GM21515 (cell line): Measurements from ENCODE around the gene RABL6.
"Not testable (repeated sequence)": the region's sequence is repeated elsewhere in the genome, so short reads cannot be mapped to it uniquely, and the experiment has no call there.

Experiments used
- ATAC-seq: cut with Tn5 transposase; IDR thresholded peaks from one replicate; pipeline ENCODE4 v1.9.1; 2021; ENCODE audit not compliant: unreplicated experiment

The RABL6 gene

GRCh38 chr9:136775191-136775590, 32.6 kb upstream of the RABL6 start:
- ATAC-seq = no peak

GRCh38 chr9:136776947-136777346, 30.8 kb upstream of the RABL6 start:
- ATAC-seq = no peak

GRCh38 chr9:136777359-136777758, 30.4 kb upstream of the RABL6 start:
- no peak for ATAC-seq

GRCh38 chr9:136779808-136780207, 27.9 kb upstream of the RABL6 start:
- no peak for ATAC-seq

- no peak for ATAC-seq
Observed at GRCh38 chr9:136782452-136782851, 25.3 kb upstream of the RABL6 start.

- no peak for ATAC-seq
Observed at GRCh38 chr9:136784249-136784996, 23.3 kb upstream of the RABL6 start.

GRCh38 chr9:136784997-136785361, 22.8 kb upstream of the RABL6 start:
- ATAC-seq = no peak

- ATAC-seq = not testable (repeated sequence)
Observed at GRCh38 chr9:136785565-136786355, 22.0 kb upstream of the RABL6 start.

GRCh38 chr9:136786451-136786850, 21.3 kb upstream of the RABL6 start:
- no peak for ATAC-seq

- ATAC-seq = not testable (repeated sequence)
Observed at GRCh38 chr9:136786983-136787382, 20.8 kb upstream of the RABL6 start.

- ATAC-seq = no peak
Observed at GRCh38 chr9:136787690-136788400, 19.9 kb upstream of the RABL6 start.

GRCh38 chr9:136788644-136789522, 18.9 kb upstream of the RABL6 start:
- ATAC-seq = not testable (repeated sequence)

GRCh38 chr9:136789523-136789937, 18.2 kb upstream of the RABL6 start:
- no peak for ATAC-seq

- peak; percentile 77 for ATAC-seq
Observed at GRCh38 chr9:136790640-136791515, 16.9 kb upstream of the RABL6 start, which contains the start of gene TMEM141. Gene TMEM141 (plus strand): TSS chr9:136791344. CDS start chr9:136791371, 27 bp downstream.

- ATAC-seq = no peak
Observed at GRCh38 chr9:136791516-136792276, 16.1 kb upstream of the RABL6 start.

- no peak for ATAC-seq
Observed at GRCh38 chr9:136792321-136793085, 15.2 kb upstream of the RABL6 start.

- ATAC-seq = no peak
Observed at GRCh38 chr9:136793086-136793946, 14.4 kb upstream of the RABL6 start.
